ENCODE measurements around the gene KAT7.

GRCh38 chr17:49788478-49789242 lies at the start of gene KAT7:
- TF ChIP-seq EZH2 (IDR thresholded peaks at IDR 0.05), result no peak
- TF ChIP-seq POLR2AphosphoS5 (IDR thresholded peaks at IDR 0.05; ENCODE audit: borderline replicate concordance, low read depth, low read length), result peak; percentile 88
